CD4-positive, alpha-beta T cell treated with Interleukin-6 for 4 hours (primary cell): ENCODE measurements around the gene PLPPR3.

Experiments
- DNase-seq: peaks from one replicate; pipeline ENCODE4 v3.0.0-alpha.2; 2020; ENCODE audit warnings: mixed read lengths

PLPPR3 gene

GRCh38 chr19:806815-807421 lies 14.8 kb downstream of the PLPPR3 start:
- DNase-seq: no peak

GRCh38 chr19:805600-806550 lies 15.9 kb downstream of the PLPPR3 start:
- no peak for DNase-seq

- no peak for DNase-seq
Measured at GRCh38 chr19:805166-805551, 16.6 kb downstream of the PLPPR3 start.

GRCh38 chr19:804419-805165 lies 17.2 kb downstream of the PLPPR3 start:
- DNase-seq: no peak

GRCh38 chr19:803686-804418 lies 17.9 kb downstream of the PLPPR3 start:
- no peak for DNase-seq

- DNase-seq: no peak
Measured at GRCh38 chr19:803099-803561, 18.6 kb downstream of the PLPPR3 start.

- no peak for DNase-seq
Measured at GRCh38 chr19:802498-803098, 19.2 kb downstream of the PLPPR3 start.

GRCh38 chr19:801861-802497 lies 19.8 kb downstream of the PLPPR3 start:
- no peak for DNase-seq

GRCh38 chr19:801030-801860 lies 20.5 kb downstream of the PLPPR3 start:
- DNase-seq: peak; percentile 41

GRCh38 chr19:800360-801029 lies 21.3 kb downstream of the PLPPR3 start:
- DNase-seq: no peak

- DNase-seq: peak; percentile 29
Measured at GRCh38 chr19:799076-799881, 22.5 kb downstream of the PLPPR3 start.

- DNase-seq: peak; percentile 22
Measured at GRCh38 chr19:798415-799075, 23.2 kb downstream of the PLPPR3 start.

- peak; percentile 90 for DNase-seq
Measured at GRCh38 chr19:797528-798414, 24.0 kb downstream of the PLPPR3 start.

GRCh38 chr19:796692-797527 lies 24.8 kb downstream of the PLPPR3 start, which contains the start of gene PTBP1:
Gene PTBP1 (plus strand): TSS chr19:797452. CDS start chr19:797498, 46 bp downstream.
- peak; percentile 99 for DNase-seq

- no peak for DNase-seq
Measured at GRCh38 chr19:795691-796581, 25.8 kb downstream of the PLPPR3 start.
